Measurements from ENCODE around the gene BCR. TPM values are rescaled to one million over a fixed set of nuclear protein-coding genes. Genes with fewer than 3 reads are reported as not detected.

The BCR gene
- total RNA-seq, 1 experiment from 2014 or later = 77.0 TPM

- H2AK5ac ChIP-seq (ENCODE audit: insufficient read length, low read length) = no peak overlapping the region
- Mint-ChIP-seq H3K4me1 (no peaks in the 10 kb centered on the region), H3K4me3 (no peak overlapping the region), H3K36me3 (ENCODE audit: insufficient read depth in 1 of 3, low read depth in 3 of 3) (peaks cover 56 to 88% (median 78%) of the 10 kb centered on the region in 3 experiments), H3K9me3 (no peaks in the 10 kb centered on the region), H3K27ac (no peak overlapping the region), H3K27me3 (ENCODE audit: low read depth) (no peaks in the 10 kb centered on the region)
- no peak overlapping the region for H2BK15ac ChIP-seq (ENCODE audit: low read depth, low read length)
- no peaks in the 10 kb centered on the region for H3K79me2 ChIP-seq (ENCODE audit: insufficient read depth, low read length)
- no peaks in the 10 kb centered on the region for H3K27me3 ChIP-seq (ENCODE audit: insufficient read depth, low read length)
- H3K27ac ChIP-seq (ENCODE audit: insufficient read length, low read depth, low read length) = no peak overlapping the region
- H4K5ac ChIP-seq (ENCODE audit: insufficient read length, low read depth, low read length) = no peak overlapping the region
- no peaks in the 10 kb centered on the region for H4K20me1 ChIP-seq (ENCODE audit: control insufficient read depth, insufficient read depth, insufficient read length)
- no peak overlapping the region for H2BK120ac ChIP-seq (ENCODE audit: low read depth, low read length, poor library complexity, severe bottlenecking)
- H2BK12ac ChIP-seq (ENCODE audit: insufficient read length, low read depth, low read length) = no peak overlapping the region
- no peak overlapping the region for H3T11ph ChIP-seq (ENCODE audit: low read length)
- no peak overlapping the region for H3K4ac ChIP-seq (ENCODE audit: low read depth, low read length)
- no CpG with 5 or more reads among the region's 17 CpGs for WGBS (ENCODE audit: extremely low coverage, insufficient read length, low lambda C conversion rate)
- no peak overlapping the region for H2BK5ac ChIP-seq (ENCODE audit: insufficient read length, low read length)
- no peak overlapping the region for H3K23ac ChIP-seq (ENCODE audit: insufficient read length, low read depth, low read length)
- no peak overlapping the region for H3K9ac ChIP-seq (ENCODE audit: extremely low read depth, insufficient read length, low read length)
- H3K23me2 ChIP-seq (ENCODE audit: insufficient read length, low read depth, low read length, poor library complexity, severe bottlenecking) = no peaks in the 10 kb centered on the region
- no peak overlapping the region for H4K91ac ChIP-seq (ENCODE audit: insufficient read length, low read depth, low read length)
- H3K9me3 ChIP-seq (ENCODE audit: control insufficient read depth, low read depth, low read length) = no peaks in the 10 kb centered on the region
- H4K8ac ChIP-seq (replicated peaks; ENCODE audit: insufficient read length, low read depth, low read length) = no peak overlapping the region
- H2AFZ ChIP-seq (ENCODE audit: low read length) = no peak overlapping the region
- H3K14ac ChIP-seq (ENCODE audit: insufficient read depth, low read length) = no peak overlapping the region
- no peak overlapping the region for H3K56ac ChIP-seq (ENCODE audit: insufficient read length, low read depth, low read length)
- TF ChIP-seq, protein P1, sequence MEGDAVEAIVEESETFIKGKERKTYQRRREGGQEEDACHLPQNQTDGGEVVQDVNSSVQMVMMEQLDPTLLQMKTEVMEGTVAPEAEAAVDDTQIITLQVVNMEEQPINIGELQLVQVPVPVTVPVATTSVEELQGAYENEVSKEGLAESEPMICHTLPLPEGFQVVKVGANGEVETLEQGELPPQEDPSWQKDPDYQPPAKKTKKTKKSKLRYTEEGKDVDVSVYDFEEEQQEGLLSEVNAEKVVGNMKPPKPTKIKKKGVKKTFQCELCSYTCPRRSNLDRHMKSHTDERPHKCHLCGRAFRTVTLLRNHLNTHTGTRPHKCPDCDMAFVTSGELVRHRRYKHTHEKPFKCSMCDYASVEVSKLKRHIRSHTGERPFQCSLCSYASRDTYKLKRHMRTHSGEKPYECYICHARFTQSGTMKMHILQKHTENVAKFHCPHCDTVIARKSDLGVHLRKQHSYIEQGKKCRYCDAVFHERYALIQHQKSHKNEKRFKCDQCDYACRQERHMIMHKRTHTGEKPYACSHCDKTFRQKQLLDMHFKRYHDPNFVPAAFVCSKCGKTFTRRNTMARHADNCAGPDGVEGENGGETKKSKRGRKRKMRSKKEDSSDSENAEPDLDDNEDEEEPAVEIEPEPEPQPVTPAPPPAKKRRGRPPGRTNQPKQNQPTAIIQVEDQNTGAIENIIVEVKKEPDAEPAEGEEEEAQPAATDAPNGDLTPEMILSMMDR (conservative IDR thresholded peaks at IDR 0.05) = no peak
- no peak for DNase-seq
- no peaks in the 10 kb centered on the region for H3K79me1 ChIP-seq (ENCODE audit: insufficient read depth, low read depth, low read length, poor library complexity, severe bottlenecking)
- no peak overlapping the region for H2BK20ac ChIP-seq (ENCODE audit: low read depth, low read length, poor library complexity, severe bottlenecking)
- no peak overlapping the region for H3K18ac ChIP-seq (ENCODE audit: insufficient read length, low read depth, low read length)
- no peak overlapping the region for H3K4me2 ChIP-seq (ENCODE audit: insufficient read depth, insufficient read length, low read length)
- H3K4me1 ChIP-seq (ENCODE audit: insufficient read depth, low read length) = no peaks in the 10 kb centered on the region
Observed at GRCh38 chr22:23292453-23293350, 112.4 kb downstream of the BCR start.
